Thoracic aorta (tissue), 2 donors: ENCODE measurements around the gene PLCH1. TPM values are rescaled to one million over a fixed set of nuclear protein-coding genes. Genes with fewer than 3 reads are reported as not detected.

Experiments
- ATAC-seq: fragments of 150-250 bp; one replicate; pipeline ENCODE4 v1.8.0; 2017; ENCODE audit warnings: low read depth; ENCODE audit not compliant: insufficient number of reproducible peaks, low FRiP score
- DNase-seq: peaks from one replicate; pipeline ENCODE4 v3.0.0-alpha.2; 2020; ENCODE audit warnings: low spot score
- H3K27ac ChIP-seq, 2 donors: fragments of 200-600 bp; sonication (generic); 1 replicate in 1 of 2; 2 replicates in 1 of 2; pipeline ENCODE4 v1.5.1; 2016; ENCODE audit warnings: mild to moderate bottlenecking in 2 of 2, moderate library complexity in 2 of 2
- H3K27me3 ChIP-seq: fragments of 200-600 bp; sonication (generic); replicated peaks from 2 replicates; pipeline ENCODE4 v1.6.0; 2016; ENCODE audit warnings: mild to moderate bottlenecking; ENCODE audit not compliant: insufficient read depth
- H3K36me3 ChIP-seq: fragments of 200-600 bp; sonication (generic); one replicate; pipeline ENCODE4 v1.5.1; 2016
- H3K4me1 ChIP-seq, 2 donors: fragments of 200-600 bp; sonication (generic); 1 replicate in 1 of 2; 2 replicates in 1 of 2; pipeline versions ENCODE4 v1.5.1 to v1.6.0; 2016; ENCODE audit warnings: low read depth in 2 of 2, mild to moderate bottlenecking in 1 of 2; ENCODE audit not compliant: control insufficient read depth in 1 of 2
- H3K4me3 ChIP-seq: fragments of 200-600 bp; sonication (generic); 2 replicates; pipeline ENCODE4 v1.5.1; 2016; ENCODE audit warnings: mild to moderate bottlenecking
- H3K9me3 ChIP-seq: fragments of 200-600 bp; sonication (generic); 2 replicates; pipeline ENCODE4 v1.5.1; 2016
- CTCF ChIP-seq: fragments of 200-600 bp; sonication (generic); IDR thresholded peaks from one replicate; pipeline ENCODE4 v1.5.1; 2019; ENCODE audit warnings: antibody characterized with exemption
- total RNA-seq, 2 donors: library from RNA; depleted of rRNA; stranded (reverse); fragments of >200 nt; gene quantifications; one replicate each; pipeline versions ENCODE4 v1.1.0 to v1.2.3, GENCODE V29; 2016

PLCH1 gene
- total RNA-seq, 2 donors from 2014 or later = 0.28 TPM; not detected in 1

- no peak for TF ChIP-seq CTCF
- Histone ChIP-seq H3K9me3 (no peaks in the 10 kb centered on the region), H3K27ac (no peak overlapping the region), H3K4me3 (no peak overlapping the region), H3K4me1 (no peaks in the 10 kb centered on the region), H3K36me3 (no peaks in the 10 kb centered on the region), H3K27me3 (no peaks in the 10 kb centered on the region)
- no peak for ATAC-seq
- DNase-seq = no peak
Measured at GRCh38 chr3:155428563-155428962, 316.3 kb downstream of the PLCH1 start.

DNA sequence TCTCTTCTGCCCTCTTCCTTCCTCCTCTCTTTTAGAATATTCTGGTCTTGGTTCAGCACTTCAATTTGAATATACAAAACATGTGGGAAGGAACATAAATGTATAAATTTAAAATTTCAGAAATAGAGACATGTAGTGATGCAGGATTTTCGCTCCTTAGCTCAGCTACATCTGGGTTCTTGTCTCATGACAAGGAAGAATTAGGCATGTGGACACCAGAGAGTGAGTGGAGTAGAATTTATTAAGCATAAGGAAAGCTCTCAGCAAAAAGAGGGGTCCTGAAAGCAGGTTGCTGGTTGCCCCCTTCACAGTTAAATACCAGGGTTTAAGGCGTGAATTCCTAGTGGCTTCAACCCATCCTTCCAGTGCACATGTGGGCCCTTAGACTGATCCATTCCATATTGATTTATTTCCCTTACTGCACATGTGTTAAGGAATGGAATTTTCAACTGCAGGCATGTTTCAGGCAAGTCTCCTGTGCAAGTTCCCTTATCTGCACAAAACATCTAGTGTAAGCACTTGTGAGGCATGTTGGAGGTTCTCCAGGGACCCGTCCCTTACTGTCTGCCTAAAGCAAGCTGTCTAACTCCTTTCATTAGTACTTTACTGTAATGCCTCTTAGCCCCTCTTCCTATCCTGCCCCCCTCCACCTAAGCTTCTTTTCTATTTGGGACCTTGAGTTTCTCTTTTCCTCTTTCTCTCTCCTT is 318.2 kb downstream of the PLCH1 start:
- H3K27ac ChIP-seq = no peak overlapping the region
- no peaks in the 10 kb centered on the region for H3K4me1 ChIP-seq
- no peak for ATAC-seq
- no peak overlapping the region for H3K4me3 ChIP-seq
- TF ChIP-seq CTCF = no peak
- H3K36me3 ChIP-seq = no peaks in the 10 kb centered on the region
- DNase-seq = no peak
- H3K9me3 ChIP-seq = no peaks in the 10 kb centered on the region
- H3K27me3 ChIP-seq = no peaks in the 10 kb centered on the region

- Histone ChIP-seq H3K9me3 (no peaks in the 10 kb centered on the region), H3K4me1 (no peaks in the 10 kb centered on the region), H3K27me3 (no peaks in the 10 kb centered on the region), H3K4me3 (no peak overlapping the region), H3K36me3 (no peaks in the 10 kb centered on the region), H3K27ac (no peak overlapping the region)
- no peak for TF ChIP-seq CTCF
- ATAC-seq = no peak
- no peak for DNase-seq
Measured at GRCh38 chr3:155425396-155425795, 319.5 kb downstream of the PLCH1 start.

DNA sequence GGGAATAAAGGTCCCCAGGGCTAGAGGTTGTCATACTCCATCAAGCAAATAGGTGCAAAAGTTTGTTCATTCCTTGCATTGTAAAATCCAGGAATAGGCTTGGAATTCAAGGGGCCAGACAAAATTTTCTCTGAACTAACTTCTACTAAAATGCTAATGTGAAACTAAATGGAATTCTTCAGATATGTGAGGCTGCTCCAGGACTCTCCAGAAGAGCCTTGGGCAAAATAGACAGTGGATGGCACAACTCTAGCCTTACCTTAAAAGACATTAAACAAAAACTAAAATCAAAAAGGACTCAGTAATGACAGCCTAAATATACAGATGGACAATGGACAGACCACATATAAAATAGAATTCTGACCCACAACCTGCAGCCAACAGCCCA is 320.6 kb downstream of the PLCH1 start:
- H3K27me3 ChIP-seq = no peaks in the 10 kb centered on the region
- H3K27ac ChIP-seq = no peak overlapping the region
- H3K36me3 ChIP-seq = no peaks in the 10 kb centered on the region
- no peak for ATAC-seq
- DNase-seq = no peak
- H3K4me1 ChIP-seq = no peaks in the 10 kb centered on the region
- no peak for TF ChIP-seq CTCF
- H3K4me3 ChIP-seq = no peak overlapping the region
- no peaks in the 10 kb centered on the region for H3K9me3 ChIP-seq

DNA sequence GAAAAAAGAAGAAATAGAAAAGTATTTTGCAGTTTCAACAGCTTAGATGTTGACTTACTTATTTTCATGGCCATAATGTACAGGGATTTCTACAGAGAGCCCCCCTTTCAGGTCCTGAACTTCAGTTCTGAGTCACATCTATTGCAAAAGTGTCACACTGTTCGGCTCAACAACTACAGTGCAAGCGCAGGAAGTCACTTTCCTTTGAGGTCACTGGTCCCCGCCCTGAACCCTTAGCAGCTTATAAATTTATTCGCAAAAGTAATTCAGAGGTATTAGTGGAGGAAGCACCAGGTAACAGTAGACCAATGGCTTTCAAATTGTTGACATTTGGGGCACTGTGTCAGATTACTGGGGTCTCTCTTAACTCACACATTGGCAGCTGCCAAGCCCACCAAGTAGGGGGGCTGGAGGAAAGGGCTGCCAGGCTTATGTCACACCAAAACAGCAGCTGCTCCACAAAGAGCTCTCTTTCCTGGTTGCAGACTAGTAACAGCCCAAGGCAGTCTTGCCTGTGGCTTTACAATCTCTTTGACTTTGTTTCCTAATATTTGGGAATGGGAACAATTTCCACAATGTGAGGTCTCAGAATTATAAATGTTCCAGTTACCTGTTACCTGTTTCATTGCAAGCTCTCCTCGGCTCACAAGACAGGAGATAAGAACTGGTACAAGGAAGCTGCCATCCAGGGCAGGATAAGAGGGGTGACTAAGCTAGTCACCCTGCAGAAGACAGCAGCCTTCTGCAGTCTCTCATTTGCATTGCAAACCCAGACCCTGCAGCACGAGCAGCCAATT is 321.1 kb downstream of the PLCH1 start:
- no peaks in the 10 kb centered on the region for H3K4me1 ChIP-seq
- ATAC-seq (no peak), DNase-seq (no peak)
- H3K27me3 ChIP-seq = no peaks in the 10 kb centered on the region
- H3K4me3 ChIP-seq = no peak overlapping the region
- H3K9me3 ChIP-seq = no peaks in the 10 kb centered on the region
- H3K27ac ChIP-seq = no peak overlapping the region
- no peaks in the 10 kb centered on the region for H3K36me3 ChIP-seq
- TF ChIP-seq CTCF = no peak
